H4 (cell line): Measurements from ENCODE around the gene MRPS25. TPM values are rescaled to one million over a fixed set of nuclear protein-coding genes. Genes with fewer than 3 reads are reported as not detected.

ENCODE experiments used
- DNase-seq: peaks from one replicate; pipeline ENCODE4 v3.0.0-alpha.2; 2015; ENCODE audit warnings: low spot score
- total RNA-seq: library from RNA; depleted of rRNA; stranded (reverse); fragments of >200 nt; shearing (Covaris generic); gene quantifications from 2 replicates; pipeline ENCODE4 v1.2.3, GENCODE V29; 2014; rRNA removed

The MRPS25 gene
- total RNA-seq = 22.2 and 22.8 TPM in 2 replicates

DNA sequence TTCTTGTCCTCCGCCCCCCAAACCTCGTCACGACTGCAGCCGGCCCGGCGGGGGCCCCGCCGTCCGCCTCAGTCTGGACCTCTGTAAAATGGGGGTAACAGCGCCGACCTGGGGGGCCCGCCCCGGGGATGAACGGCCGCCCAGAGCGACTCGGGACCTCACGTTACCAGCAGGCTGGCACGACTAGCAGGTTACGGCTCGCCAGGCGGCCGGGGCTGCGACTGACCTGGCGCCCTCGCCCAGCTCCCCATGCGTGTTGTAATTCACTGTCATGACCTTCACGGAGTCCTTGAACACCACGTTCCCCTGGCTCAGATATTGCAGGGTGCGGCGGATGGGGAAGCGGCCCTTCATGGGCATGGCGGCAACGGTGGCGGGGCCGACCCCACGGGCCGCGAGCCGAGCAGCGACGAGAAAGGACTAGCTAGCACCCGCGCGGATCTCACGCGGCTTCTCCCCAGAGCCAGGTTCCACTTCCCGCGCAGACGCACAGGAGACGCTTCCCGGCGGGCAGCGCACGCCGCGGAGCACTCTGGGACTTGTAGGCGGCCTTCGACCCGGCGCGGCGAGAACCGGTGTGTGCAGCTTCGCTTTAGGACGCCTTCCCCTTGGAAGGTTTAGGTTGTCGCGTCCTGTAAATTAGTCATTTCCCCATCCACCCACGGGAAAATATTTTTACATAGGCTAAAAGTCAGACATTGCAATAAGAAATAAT lies at the start of gene MRPS25:
Gene MRPS25 (minus strand): TSS at position 481 of the 715 bp plus-strand sequence. CDS start 121 bp downstream, at position 360.
- DNase-seq = peak; percentile 84

DNA sequence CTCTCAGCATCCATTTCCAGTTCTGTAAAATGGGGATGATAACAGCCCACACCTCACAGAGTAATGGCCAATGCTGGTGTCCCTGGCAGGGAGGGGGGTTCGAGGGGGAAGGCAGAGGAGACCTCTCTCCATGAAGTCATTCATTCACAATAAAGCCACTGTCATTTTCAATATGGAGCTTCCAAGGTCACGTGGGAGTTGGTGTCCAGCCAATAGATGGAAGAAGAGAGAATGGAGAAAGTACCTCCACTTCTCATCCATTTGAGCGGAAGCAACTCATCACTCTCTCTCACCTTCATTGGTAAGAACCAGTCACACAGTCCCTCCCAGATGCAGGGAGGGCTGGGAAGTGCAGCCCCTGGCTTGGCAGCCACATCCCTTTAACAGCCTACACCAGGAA lies 48.8 kb upstream of the MRPS25 start:
- DNase-seq = no peak

DNA sequence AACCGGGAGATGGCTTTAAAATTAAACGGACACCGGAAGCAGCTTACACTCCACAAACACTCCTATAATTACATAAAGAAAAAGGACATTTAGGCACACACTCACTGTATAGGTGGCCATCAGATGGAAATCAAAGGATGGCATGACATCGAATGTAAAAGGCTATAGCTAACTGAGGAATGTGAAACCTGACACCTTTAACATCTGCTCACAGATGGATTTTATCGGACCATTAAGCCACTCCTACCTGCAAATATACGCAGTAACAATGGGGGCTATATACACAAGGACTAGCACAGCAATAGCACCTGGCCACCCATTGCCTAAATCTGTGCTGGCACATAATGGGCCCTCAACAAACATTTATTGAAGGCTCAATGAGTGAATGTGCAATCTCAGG lies 48.4 kb upstream of the MRPS25 start:
- DNase-seq = no peak

DNA sequence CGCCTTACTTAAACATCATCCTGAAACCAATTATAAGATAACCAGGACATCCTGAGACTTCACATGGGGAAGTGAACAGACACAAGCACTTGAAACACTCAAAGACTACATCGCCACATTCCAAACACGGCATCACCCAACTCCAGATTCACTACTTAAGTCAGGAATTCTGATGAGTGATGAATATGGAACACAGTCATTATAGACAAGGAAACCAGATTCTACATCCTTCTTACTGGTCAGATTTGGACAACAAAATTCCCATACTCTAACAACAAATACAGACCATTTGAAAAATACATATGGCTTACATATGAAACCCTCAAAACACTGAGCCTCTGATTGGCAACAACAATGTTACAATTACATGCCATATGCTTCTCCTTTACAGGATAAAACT lies 46.9 kb upstream of the MRPS25 start:
- no peak for DNase-seq

DNA sequence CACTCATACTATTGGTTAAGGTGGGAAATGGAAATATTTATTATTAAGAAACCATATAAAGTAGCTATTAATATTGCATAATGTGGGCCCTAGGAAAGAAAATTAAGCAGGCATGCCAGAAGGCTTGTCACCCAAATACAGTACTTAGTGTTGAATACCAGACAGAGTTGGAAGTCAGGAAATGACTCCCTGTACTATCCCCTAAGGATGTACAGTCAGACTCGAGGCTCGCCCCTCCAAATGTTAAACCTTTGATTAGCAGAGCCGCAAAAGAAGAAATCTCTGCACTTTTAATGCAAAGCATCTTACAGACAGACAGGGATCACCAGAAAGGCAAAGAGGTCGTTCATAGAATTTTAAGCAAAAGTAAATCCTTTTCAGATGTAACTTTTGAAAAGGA lies 45.1 kb upstream of the MRPS25 start:
- DNase-seq = no peak

DNA sequence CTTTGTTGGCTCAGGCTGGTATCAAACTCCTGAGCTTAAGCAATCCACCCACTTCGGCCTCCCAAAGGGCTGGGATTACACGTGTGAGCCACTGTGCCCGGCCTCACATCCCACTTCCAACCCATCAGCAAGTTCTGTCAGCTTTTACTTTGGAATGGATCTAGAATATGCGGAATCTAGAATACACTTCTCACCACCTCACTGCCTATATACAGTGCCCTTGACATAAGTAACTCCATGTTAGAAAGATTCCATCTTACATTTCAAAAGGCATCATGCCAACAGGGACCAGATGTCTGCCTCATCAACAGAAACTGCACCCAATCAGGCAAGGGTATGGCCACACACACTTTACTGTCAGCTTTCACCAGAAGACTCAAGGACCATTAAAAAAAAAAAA lies 43.8 kb upstream of the MRPS25 start:
- DNase-seq = no peak

DNA sequence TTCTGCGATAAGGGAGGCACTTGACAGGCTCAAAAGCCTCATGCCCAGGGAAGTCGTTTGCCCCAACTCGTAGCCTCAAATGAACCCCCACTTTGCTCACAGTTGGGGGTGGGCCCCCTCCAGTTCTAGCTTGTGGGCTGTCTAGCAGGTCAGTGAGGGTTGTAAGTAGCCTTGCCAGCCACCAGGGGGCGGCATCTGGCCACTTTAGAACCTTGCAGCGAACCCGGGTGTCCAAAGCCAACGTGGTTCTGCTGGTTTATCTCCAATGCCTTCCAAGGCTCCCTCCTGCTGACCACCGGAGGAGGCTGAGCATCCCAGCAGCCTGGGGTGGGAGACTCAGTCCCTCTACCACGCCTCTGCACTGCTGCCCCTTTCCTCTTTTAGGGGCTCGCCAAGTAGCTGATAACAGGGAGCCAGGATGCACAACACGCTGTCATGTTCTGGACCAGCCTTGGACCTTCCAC lies 43.0 kb upstream of the MRPS25 start:
- DNase-seq = peak; percentile 53

DNA sequence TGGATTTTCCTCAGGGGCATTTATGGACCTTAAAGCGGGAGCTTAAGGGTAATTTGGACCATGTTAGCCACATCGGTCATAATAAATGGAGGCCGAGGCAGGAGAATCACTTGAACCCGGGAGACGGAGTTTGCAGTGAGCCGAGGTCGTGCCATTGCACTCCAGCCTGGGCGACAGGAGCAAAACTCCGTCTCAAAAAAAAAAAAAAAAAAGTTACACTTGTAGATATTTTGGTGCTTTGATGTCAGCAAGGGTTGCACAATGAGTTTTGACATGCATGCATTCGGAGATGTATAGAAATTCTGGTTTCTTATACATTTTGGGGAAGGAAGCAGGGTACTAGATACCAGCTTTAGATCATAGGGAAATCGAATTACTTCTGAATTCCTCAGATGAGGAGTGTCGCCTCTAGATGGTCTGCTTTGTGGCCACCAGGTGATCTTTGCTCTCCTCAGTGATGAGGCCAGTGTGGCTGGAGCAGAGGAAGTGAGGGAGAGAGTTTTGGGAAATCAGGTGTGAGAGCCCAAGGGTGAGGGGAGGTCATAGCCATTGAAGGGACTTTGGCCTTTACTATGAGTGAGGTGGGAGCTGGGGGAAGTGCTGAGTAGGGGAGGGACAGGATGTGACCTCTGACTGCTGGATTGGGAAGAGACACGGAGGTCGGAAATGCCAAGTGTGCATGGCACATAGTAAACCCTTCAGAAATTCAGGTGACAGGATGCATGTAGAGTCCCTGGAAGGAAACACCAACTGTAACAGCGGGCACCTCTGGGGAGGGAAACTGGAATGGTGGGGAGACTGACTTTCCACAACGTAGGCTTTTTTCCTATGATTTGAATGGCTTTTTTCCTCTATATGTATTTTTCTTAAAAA lies 42.2 kb upstream of the MRPS25 start:
- no peak for DNase-seq

DNA sequence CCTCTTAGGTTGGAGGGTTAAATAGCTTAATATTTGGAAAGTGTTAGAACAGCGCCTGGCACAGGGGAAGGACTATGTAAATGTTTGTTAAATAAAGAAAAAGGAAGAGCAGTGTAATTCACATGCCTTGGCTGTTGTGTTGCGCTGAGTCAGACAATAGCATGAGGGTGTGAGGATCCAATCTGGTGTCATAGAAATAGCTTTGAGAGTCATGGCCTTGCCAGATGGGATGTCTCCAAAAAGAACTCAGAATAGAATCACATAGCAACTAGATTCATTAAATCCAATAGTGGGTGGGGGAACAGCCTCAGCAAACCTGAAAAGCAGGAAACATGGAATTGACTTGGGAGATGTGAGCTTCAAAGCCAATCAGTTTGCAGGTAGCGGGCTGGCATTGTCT lies 37.7 kb upstream of the MRPS25 start:
- no peak for DNase-seq

DNA sequence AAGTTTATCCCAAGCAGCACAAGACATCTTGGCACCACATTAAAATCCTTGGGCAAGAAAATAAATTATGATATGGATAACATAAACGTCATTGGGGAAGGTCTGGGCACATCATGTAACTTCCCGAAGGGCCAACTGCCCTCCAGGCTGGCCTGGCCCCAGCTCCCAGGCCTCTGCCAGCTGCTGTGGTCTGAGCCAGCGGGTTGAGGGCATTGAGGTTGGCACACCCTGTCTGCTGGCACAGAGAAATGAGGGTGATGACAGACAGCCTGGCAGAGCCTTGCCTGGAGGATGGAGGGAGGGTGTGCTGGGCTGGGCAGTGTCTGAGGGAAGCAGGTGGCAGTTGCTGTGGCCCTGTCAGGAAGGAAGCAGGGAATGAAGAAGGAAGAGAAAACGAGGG lies 37.1 kb upstream of the MRPS25 start:
- peak; percentile 43 for DNase-seq

DNA sequence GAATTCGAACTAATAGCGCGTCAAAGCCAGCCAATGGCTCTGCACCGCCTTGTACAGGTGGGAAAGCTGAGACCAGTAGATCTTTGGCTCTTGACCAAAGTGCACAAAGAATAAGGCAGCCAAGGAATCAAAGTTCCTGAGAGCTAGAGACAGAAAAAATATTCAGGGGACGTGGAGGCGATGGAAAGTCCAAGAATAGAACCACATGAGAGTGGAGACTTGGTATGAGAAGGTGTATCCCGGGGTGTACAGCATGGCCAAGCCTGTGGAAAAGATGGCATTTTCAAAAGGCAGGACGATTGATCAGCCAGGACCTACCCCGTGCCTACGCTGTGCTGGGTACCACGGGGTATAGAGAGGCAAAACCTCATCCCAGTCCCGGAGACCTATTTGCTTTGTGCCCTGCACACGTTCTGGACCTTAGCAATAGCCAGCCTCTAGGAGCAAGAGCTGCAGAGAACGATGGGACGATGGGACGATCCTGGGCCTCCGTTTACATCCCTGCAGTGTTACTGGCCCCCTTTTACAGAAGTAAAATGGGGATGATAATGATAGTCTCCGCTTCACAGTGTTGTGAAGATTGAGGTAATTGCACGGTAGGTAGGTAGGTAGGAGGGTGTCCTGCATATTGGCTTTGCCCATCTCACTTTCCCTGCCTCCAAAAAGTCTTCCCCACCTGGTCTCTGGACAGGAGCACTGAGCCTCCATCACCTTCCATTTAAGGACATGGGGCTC lies 34.4 kb upstream of the MRPS25 start:
- DNase-seq = no peak

DNA sequence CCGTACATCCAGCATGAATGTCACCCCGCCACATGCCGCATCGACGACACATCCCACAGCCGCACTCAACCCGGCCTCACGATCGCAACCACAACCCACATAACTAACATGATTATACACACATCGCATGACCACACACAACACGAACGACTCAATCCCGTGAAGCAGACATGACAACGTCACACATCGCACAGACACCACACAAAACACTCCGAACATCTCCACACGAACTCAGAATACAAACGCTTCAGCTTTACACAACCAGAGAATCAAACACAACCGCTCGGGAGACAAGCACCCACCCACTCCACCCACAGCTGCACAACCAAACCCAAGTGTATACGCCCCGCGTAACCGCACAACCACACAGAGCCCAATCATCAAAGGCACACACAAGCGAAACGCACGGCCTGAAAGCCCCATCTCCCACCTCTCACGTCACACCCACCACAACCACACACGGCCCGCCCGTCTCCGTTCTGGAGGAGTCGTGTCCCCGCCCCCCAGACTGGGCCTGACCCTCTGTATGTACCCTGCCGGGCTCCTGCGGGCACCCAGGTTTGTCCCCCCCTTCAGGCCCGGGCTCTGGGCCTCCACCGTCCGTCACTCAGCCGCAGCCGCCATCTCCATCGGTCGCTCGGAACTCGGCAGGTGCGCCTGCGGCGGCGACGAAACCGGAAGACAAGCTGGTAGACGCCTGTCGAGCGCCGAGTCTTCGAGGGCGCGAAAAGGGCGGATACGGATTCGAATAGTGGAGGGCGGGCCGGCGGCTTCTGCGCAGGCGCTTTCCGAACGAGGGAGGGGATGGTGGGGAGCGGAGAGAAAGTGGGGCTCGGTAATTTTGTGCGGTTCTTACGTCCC lies 33.6 kb upstream of the MRPS25 start, which contains the start of gene RBSN:
Gene RBSN (minus strand): TSS at position 646 of the 861 bp plus-strand sequence. CDS start 3,028 bp downstream, outside the sequence.
- peak; percentile 91 for DNase-seq

DNA sequence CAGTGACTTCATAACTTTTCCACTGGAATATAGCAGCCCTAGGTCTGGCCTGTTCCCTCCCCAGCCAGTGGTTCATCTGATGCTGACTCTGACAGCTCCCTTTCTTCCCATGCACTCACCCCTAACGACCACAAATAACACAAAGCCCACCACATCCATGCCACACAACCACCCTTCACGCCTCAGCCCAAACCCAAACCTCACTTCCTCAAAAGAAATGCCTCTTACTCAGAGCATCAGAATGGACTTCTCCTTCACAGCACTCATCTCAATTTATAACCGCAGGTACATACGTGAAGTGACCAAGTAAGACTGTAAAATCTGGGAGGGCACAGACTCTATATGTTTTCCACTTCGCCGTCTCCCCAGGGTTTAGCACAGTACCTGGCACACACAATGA lies 32.8 kb upstream of the MRPS25 start:
- no peak for DNase-seq

DNA sequence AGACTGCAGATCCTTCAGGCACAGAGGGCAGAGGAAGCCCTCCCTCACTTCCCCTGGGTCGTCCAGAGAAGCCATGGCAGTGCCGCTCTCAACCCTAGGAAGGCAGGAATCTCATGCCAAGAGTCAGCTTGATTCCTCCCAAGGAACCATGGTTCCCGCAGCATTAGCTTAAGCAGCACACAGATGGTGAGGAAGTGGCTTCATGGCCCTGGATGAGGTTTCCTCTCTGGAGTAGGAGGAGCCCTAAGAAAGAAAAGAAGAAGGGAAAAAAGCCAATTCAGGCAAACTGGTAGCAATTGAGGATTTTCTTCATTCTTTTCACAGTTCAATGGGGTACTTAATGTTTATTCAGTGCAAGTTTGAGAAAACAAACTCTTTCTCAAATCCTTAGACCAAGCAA lies 30.9 kb upstream of the MRPS25 start:
- DNase-seq = no peak

DNA sequence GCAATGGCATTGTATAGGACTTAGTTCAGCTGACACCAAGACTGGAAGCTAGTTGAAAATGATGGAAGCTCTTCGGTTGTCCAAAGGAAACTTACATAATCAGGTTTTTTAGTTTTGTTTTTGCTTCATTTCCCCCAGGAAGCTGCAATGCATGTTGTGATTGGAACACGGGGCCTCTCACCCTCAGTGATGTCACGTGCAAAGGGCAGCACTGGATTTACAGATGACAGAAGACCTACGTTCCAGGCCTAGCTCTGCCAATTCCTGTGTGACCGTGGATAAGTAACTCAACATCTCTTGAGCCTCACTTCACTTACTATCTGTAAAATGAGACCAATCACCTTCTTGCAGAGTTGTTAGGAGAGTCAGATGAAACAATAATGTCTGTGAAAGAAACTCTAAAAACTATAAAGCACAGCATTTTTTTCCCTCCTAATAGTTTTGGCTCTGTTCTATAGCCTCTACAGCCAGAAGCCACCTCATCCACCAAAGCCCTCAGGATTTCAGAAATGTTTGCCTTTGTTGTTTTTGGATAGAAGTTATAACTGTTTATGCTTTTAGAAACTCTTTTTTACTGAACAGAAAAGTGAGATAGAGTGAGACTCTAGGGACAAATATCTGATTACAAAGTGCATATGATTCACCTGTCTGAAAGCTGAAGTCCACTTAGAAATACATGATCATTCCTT lies 29.2 kb upstream of the MRPS25 start:
- no peak for DNase-seq

DNA sequence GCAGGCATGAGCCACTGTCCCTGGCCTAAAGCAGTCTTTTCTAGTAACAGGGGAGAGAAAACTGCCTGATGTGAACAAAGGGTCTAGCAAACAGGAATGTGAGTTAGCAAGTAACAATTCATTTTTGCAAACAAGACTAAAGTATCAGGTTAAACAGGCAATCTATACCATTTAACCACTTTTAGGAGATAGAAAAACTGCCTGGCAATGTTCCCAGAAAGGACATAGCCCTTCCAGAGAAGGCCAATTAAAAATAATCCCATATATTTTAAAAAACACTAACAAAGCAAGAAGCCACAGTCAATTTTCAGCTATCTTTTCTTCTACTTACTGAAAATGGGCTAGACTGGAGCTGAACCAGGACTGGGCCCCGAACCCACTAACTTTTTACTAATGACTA lies 27.6 kb upstream of the MRPS25 start:
- DNase-seq = no peak

DNA sequence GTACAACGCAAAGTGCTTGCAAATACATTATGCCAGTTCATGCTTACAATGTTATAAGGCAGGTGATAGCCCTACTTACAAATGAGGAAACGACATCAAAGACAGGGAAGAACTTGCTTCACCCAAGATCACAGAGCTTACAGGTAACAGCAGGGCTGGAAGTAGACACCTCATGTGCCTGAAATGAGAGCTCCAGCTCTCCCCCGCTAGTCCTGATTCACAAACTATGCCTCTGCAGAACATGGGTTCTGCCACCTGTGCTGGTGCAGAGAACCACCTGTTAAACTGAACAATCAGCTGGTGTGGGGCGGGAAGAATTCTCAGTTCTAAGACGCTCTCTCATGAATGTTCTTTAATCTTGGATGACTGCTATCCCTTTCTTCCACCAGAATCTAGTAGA lies 26.5 kb upstream of the MRPS25 start:
- DNase-seq = no peak

DNA sequence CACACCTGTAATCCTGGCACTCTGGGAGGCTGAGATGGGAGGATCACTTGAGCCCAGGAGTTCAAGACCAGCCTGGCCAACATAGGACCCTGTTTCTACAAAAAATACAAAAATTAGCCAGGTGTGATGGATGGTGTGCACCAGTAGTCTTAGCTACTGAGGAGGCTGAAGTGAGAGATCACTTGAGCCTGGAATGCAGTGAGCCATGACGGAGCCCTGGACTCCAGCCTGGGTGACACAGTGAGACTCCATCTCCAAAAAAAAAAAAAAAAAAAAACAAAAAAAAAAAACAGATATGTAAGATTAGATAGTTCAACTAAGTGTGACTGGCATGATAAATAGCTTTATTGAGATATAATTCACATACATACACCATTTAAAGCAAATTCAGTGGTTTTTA lies 24.1 kb upstream of the MRPS25 start:
- DNase-seq = no peak

DNA sequence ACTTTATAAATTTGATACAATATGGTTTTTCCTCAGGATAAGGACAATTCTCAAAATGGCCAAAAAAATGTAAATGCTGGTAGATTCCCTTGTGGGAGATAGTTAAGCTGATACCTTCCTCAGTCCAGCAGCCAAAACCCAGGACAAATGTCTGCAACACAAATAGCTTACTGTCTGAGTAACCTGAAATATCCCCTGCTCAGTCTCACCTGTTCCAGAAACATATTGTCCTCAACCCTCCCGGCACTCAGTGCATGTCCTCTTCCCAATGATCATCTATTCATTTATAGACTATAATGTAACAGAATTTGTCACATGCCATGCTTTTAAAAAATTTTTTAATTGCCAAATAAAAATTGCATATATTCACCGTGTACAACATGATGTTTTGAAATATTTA lies 21.6 kb upstream of the MRPS25 start:
- DNase-seq = no peak

DNA sequence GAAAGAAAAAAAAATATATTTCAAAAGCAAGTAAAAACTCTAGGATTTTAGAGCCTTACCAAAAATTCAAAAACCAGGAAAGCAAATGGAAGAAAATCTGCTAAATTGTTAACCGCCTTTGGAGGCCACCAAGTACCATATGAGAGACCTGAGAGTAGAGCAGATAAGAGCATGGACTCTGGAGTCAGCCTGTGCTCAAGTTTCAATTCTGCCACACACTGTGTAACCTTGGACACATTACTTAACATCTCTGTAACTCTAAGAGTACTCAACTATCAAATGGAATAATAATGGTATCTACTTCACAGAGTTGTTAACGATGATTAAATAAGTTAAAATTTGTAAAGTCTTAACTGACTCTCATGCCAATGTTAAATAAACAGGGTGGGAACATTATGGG lies 21.1 kb upstream of the MRPS25 start:
- DNase-seq = no peak

DNA sequence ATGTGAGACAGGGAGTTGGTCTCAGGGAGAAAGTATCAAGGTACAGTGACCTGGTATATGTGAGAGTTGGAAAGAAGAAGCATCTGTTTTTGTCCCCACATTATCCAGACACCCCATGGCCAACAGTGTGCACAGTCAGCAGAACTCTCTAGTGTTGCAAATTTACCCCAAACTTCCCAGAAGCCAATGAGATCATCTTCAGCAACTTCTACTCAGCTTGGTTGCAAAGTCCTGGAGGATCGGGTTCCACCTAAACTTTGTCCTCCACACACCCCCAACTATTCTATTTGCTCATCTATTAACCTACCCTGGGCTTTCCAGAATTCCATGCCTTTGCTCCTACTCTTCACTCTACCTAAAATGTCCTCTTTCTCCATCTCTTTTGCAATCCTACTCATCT lies 18.1 kb upstream of the MRPS25 start:
- DNase-seq = no peak
